ENCODE results near the gene GPR162.

Gene GPR162

GRCh38 chr12:6837370-6838060 lies 15.9 kb downstream of the GPR162 start:
- no peak for DNase-seq

DNA sequence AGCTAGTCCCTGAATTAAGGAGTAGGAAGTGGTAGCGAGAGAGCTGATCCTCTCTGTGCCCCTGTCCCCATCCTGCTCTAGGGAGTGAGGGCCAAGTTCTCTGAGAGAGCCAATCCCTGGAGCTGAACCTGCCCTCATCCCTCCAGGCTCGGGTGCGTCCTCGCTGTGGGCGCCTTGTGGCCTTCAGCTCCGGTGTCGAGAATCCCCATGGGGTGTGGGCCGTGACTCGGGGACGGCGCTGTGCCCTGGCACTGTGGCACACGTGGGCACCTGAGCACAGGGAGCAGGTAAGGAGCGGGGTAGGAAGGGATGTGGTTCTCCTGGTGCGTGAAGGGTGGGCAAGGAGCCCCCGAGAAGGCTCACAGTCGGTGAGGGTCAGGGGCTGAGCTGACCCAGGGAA lies 17.2 kb downstream of the GPR162 start:
- DNase-seq = no peak

- DNase-seq = no peak
These were observed 18.0 kb downstream of the GPR162 start for GRCh38 chr12:6839482-6840201.

DNA sequence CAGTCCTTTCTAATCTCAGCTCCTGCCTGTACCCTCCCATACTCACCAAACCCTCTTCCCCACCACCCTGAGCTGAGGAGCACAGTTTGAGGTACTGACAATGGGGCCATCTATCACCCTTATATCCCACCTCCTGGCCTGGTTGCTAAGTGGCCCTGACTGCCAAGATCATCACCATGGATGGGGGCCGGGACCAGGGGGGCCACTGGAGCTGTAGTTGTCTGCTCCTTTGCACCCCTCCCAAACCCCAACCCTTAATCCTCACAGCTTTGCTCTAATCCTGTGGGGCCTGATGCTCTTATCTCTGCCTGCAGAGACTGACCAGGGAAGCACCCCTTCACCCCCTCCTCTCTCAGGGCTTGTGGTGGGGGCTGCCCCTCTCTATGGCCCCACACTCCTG lies 18.7 kb downstream of the GPR162 start:
- DNase-seq = no peak

- no peak for DNase-seq
These were observed 19.3 kb downstream of the GPR162 start, which contains the start of gene GNB3 for GRCh38 chr12:6840761-6841515. GNB3 (plus strand) TSS chr12:6840925; CDS start chr12:6841288, 363 bp downstream.

DNA sequence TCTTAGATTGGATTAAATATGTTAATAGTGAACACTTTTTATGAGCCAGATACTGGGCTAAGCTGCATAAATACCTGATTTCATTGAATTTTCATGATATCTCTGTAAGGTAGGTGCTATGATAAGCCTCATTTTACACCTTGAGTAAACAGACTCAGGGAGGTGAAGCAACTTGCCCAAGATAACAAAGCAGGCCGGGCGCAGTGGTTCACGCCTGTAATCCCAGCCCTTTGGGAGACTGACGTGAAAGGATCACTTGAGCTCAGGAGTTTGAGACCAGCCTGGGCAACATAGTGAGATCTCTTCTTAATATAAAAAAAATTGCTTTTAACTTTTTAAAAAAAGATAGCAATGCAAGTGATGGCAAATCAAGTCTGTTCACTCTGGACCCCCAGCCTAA lies 20.5 kb downstream of the GPR162 start:
- no peak for DNase-seq

GRCh38 chr12:6843118-6843902 lies 21.7 kb downstream of the GPR162 start:
- no peak for DNase-seq

DNA sequence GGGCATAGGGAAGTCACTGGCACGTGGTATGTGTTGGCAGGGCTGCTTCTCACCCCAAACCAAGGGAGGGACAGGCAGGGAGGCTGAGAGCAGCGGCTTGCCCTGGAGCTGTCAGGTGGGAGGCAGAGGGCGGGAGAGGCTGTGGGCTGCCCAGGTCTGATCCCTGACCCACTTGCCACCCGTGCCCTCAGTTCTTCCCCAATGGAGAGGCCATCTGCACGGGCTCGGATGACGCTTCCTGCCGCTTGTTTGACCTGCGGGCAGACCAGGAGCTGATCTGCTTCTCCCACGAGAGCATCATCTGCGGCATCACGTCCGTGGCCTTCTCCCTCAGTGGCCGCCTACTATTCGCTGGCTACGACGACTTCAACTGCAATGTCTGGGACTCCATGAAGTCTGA lies 23.8 kb downstream of the GPR162 start:
- DNase-seq = no peak

- DNase-seq = no peak
These were observed 24.8 kb downstream of the GPR162 start for GRCh38 chr12:6846316-6846869.

GRCh38 chr12:6847676-6848075 lies 26.1 kb downstream of the GPR162 start:
- DNase-seq = no peak

DNA sequence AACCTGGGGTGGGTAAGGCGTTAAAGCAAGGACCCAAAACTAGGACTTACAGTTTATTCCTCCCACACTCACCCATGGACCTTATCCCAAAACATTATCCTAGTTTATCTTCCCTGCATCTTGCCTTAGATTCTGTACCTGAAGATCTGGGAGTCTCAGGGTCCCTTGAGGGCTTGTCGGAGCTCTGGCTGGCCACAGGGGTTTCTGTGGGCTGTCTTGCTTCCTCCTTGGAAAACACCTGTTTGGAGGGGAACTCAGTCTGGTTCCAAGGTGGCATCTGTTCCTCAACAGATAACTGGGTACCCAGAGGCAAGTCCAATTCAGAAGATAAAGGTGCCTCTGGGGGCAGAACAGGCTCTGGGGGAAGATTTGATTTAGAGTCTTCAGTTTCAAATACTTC lies 27.8 kb downstream of the GPR162 start:
- DNase-seq = no peak

GRCh38 chr12:6849976-6850560 lies 28.4 kb downstream of the GPR162 start:
- no peak for DNase-seq

DNA sequence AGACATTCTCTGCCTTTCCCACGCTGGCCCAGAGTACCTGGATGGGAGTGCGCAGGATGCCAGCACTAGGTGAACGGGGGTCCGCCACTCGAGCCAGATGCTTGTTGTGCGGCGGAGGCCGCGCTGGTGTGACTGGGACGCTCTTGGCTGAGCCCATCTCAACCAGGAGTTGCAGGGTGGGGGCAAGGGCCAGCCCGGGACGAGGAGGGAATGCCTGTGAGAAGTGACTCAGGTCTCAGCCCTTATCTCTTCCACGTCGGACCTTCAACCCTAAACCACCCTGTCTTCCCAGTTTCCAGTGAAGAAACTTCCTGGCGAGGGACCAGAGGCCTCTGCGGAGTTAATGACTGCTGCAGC lies 29.2 kb downstream of the GPR162 start:
- DNase-seq = no peak

- DNase-seq = peak; percentile 98
These were observed 29.7 kb downstream of the GPR162 start, which contains the start of gene CDCA3 for GRCh38 chr12:6851153-6851920. CDCA3 (minus strand) TSS chr12:6851286; CDS start chr12:6850952, 334 bp downstream.

GRCh38 chr12:6851921-6852650 lies 30.5 kb downstream of the GPR162 start, which contains the start of gene USP5:
USP5 (plus strand) TSS chr12:6852150; CDS start chr12:6852180, 30 bp downstream.
- peak; percentile 99 for DNase-seq

- no peak for DNase-seq
These were observed 31.2 kb downstream of the GPR162 start for GRCh38 chr12:6852651-6853354.

GRCh38 chr12:6853626-6854025 lies 32.0 kb downstream of the GPR162 start:
- no peak for DNase-seq

DNA sequence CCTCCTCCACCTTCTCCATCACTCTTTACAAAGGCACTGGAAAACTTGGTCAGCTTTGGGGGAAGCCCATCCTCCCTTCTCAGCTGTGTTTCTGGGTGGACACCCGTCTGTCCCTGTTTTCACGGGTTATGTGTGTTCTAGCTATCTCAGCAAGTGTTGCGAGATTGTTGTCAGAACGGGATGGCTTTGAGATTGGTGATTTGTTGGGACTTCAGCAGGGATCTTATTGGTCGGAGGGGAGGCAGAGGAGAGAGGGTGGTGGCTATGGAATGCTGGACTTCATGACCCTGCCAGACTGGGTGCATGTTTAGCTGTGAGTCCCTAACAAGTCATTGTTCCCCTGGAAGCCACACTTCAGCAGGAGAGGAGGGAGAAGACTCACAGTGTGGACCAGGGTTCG lies 32.4 kb downstream of the GPR162 start:
- no peak for DNase-seq

GRCh38 chr12:6855322-6855721 lies 33.7 kb downstream of the GPR162 start:
- DNase-seq = no peak

DNA sequence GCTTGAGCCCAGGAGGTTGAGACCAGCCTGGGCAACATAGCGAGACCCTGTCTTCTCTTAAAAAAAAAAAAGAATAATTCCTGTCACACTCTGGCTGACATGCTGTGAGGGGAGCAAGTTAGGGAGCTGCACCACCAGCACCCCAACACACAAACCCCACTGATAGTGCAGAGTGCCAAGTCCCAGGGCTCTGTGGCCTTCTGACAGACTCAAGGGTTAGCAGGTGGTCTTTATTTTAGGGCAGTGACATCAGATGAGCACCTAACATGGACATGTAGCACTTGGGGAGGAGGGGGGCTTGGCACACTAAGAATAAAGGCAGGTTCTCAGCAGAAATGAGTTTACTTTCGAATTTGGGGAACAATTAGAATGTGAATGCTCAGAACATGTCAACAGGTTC lies 37.2 kb downstream of the GPR162 start:
- no peak for DNase-seq

All from NCI-H1092 (cell line).